HG03159 (cell line): ENCODE results near the gene WNK2.

Experiments
- ATAC-seq: cut with Tn5 transposase; IDR thresholded peaks from one replicate; pipeline ENCODE4 v1.9.1; 2021; ENCODE audit warnings: mild to moderate bottlenecking, moderate library complexity; ENCODE audit not compliant: unreplicated experiment

The WNK2 gene

GRCh38 chr9:93252116-93252780, 68.3 kb downstream of the WNK2 start:
- no peak for ATAC-seq

- ATAC-seq: no peak
Observed at GRCh38 chr9:93252781-93253530, 69.0 kb downstream of the WNK2 start.

- ATAC-seq: no peak
Observed at GRCh38 chr9:93253633-93254032, 69.7 kb downstream of the WNK2 start.

GRCh38 chr9:93254061-93254481, 70.1 kb downstream of the WNK2 start:
- ATAC-seq: no peak

- no peak for ATAC-seq
Observed at GRCh38 chr9:93254806-93255493, 71.0 kb downstream of the WNK2 start.

GRCh38 chr9:93255494-93255867, 71.5 kb downstream of the WNK2 start:
- ATAC-seq: no peak

- no peak for ATAC-seq
Observed at GRCh38 chr9:93255994-93256877, 72.3 kb downstream of the WNK2 start.

GRCh38 chr9:93256878-93257807, 73.2 kb downstream of the WNK2 start:
- ATAC-seq: no peak

GRCh38 chr9:93257808-93258331, 73.9 kb downstream of the WNK2 start:
- no peak for ATAC-seq

GRCh38 chr9:93258419-93258817, 74.5 kb downstream of the WNK2 start:
- no peak for ATAC-seq

- no peak for ATAC-seq
Observed at GRCh38 chr9:93258818-93259489, 75.0 kb downstream of the WNK2 start.

- no peak for ATAC-seq
Observed at GRCh38 chr9:93259490-93260262, 75.7 kb downstream of the WNK2 start.

GRCh38 chr9:93260263-93261066, 76.5 kb downstream of the WNK2 start:
- ATAC-seq: no peak

GRCh38 chr9:93261281-93261680, 77.3 kb downstream of the WNK2 start:
- ATAC-seq: no peak

GRCh38 chr9:93261735-93262523, 78.0 kb downstream of the WNK2 start:
- no peak for ATAC-seq

- ATAC-seq: no peak
Observed at GRCh38 chr9:93262537-93263310, 78.8 kb downstream of the WNK2 start.
